ENCODE measurements around the gene SLC6A7. TPM values are rescaled to one million over a fixed set of nuclear protein-coding genes. Genes with fewer than 3 reads are reported as not detected.

The SLC6A7 gene
- total RNA-seq, 1 donor from 2014 or later = not detected

- H3K9me3 ChIP-seq = no peaks in the 10 kb centered on the region
- no peak overlapping the region for H3K4me3 ChIP-seq
- intact Hi-C loops (cut with DNase I) = no loop called here
- H3K27ac ChIP-seq = peak overlapping the region; percentile 68
- no peak for TF ChIP-seq CTCF (IDR thresholded peaks at IDR 0.05)
- H3K4me1 ChIP-seq = no peaks in the 10 kb centered on the region
- no peaks in the 10 kb centered on the region for H3K36me3 ChIP-seq
- H3K27me3 ChIP-seq = peaks cover 6% of the 10 kb centered on the region
- DNase-seq = no peak
- no peak for ATAC-seq
Observed at GRCh38 chr5:150157168-150157567, 32.7 kb upstream of the SLC6A7 start.

DNA sequence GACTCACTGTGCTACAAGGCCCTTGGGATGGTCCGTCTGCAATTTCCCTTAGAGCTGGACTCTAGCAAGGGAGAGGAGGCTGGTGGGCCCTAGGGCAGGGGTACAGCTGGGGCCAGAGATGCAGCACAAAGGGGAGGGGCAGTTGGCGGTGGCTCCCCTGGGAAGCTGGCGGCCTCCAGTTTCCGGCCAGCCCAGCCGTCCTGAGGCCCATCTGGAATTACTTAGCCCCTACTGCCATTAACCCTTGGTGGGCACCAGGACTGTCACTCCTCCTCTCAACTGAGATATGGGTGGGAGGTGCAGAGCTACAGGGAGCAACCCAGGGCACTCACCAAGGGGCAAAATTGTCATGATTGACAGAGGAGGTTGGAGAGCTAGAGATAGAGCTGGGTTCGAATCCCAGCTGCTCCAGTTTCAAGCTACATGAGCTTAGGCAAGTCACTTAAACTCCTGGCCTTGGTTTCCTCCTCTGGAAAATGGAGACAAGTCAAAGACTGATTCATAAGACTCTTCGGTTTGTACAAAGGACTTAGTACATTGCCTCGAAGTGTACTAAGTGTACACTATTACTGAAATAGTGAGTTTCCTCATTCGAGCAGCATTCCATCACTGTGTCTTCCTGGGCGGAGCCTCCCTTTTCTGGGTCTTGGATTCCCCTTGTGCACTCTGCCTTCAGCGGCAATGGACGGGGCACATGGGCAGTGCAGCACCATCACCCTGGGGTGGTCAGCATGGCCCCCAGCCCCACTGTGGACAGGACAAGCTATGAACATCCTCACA, 31.5 kb upstream of the SLC6A7 start:
- no peak for TF ChIP-seq CTCF (IDR thresholded peaks at IDR 0.05)
- no peaks in the 10 kb centered on the region for H3K9me3 ChIP-seq
- DNase-seq (no peak), ATAC-seq (no peak)
- peak overlapping the region; percentile 68 for H3K27ac ChIP-seq
- H3K36me3 ChIP-seq = no peaks in the 10 kb centered on the region
- H3K4me1 ChIP-seq = no peaks in the 10 kb centered on the region
- H3K27me3 ChIP-seq = peaks cover 6% of the 10 kb centered on the region
- no peak overlapping the region for H3K4me3 ChIP-seq
- intact Hi-C loops (cut with DNase I) = no loop called here

DNA sequence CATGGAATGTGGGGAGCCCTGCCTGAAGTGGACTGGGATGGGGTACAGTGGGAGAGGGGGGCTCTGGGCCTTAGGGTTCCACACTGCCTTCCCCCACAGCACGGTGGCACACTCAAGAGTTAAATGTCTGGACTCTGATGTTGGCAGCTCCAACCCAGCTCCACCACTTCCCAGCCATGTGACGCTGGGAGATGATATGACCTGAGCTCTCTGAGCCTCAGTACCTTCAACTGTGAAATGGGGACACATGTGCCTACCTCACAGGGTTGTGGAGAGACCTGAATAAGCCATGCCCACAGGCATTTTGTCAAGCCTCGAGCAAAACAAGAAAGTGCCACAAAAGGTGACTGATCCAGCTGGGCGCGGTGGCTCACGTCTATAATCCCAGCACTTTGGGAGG, 30.8 kb upstream of the SLC6A7 start:
- H3K9me3 ChIP-seq = no peaks in the 10 kb centered on the region
- H3K4me3 ChIP-seq = no peak overlapping the region
- H3K4me1 ChIP-seq = no peaks in the 10 kb centered on the region
- TF ChIP-seq CTCF (IDR thresholded peaks at IDR 0.05) = no peak
- H3K27me3 ChIP-seq = peaks cover 1% of the 10 kb centered on the region
- ATAC-seq = no peak
- H3K36me3 ChIP-seq = no peaks in the 10 kb centered on the region
- no peak for DNase-seq
- H3K27ac ChIP-seq = peak overlapping the region; percentile 68
- intact Hi-C loops (cut with DNase I) = no loop called here

DNA sequence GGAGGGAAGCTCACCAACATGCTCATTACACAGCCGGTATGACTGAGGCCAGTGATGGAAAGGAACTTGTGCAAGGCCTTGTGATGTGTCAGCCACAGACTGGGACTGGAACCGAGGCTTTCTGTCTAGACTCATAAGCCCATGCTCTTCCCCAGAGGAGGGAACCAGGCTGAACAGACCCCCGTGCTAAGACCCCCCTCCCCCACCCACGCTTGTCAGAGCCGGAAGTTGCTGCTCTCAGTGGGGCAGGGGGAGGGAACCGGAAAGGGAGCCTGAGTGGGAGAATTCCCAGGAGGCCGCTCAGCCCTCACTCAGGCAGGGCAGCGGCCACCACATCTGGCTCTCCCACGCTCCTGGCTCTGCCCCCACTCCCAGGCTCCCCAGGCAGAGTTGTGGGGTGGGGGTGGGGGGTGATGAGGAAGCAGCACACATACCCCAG, 30.1 kb upstream of the SLC6A7 start:
- Histone ChIP-seq H3K9me3 (no peaks in the 10 kb centered on the region), H3K27me3 (no peaks in the 10 kb centered on the region), H3K4me1 (peaks cover 2% of the 10 kb centered on the region), H3K4me3 (no peak overlapping the region), H3K27ac (peak overlapping the region; percentile 63), H3K36me3 (no peaks in the 10 kb centered on the region)
- TF ChIP-seq CTCF (IDR thresholded peaks at IDR 0.05) = no peak
- intact Hi-C loops (cut with DNase I) = no loop called here
- no peak for DNase-seq
- no peak for ATAC-seq

DNA sequence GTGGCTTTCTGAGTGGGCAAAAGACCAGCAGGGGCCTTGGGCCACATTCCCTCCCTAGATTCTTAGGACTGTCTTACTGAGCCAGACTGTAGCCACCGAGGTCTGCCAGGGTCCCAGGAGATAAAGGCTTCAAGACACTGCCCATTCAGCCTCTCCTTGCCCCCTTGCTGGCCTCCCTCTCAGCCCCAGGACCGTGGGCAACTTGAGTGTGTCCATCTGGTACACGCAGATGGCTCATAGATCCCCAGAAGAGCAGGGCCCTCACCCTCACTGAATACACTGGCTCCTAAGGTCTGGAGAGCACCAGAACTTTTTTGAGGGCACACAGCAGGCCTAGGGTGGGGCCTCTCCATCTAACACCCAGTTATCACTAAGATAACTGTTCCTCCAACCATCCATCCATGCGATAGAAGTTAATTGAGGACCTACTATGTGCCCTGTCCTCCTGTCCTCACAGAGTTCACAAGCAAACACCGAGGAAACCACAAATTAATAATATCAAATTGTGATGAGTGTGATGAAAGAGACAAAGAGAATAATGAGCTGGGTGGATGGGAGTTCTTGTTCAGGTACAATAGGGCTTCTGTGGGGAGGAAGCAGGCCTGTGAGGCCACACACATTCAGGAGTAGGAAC, 29.3 kb upstream of the SLC6A7 start:
- peak overlapping the region; percentile 63 for H3K27ac ChIP-seq
- H3K36me3 ChIP-seq = no peaks in the 10 kb centered on the region
- ATAC-seq = no peak
- no peak for DNase-seq
- H3K27me3 ChIP-seq = no peaks in the 10 kb centered on the region
- TF ChIP-seq CTCF (IDR thresholded peaks at IDR 0.05) = no peak
- H3K9me3 ChIP-seq = no peaks in the 10 kb centered on the region
- intact Hi-C loops (cut with DNase I) = no loop called here
- H3K4me1 ChIP-seq = peaks cover 2% of the 10 kb centered on the region
- H3K4me3 ChIP-seq = no peak overlapping the region

Data from upper lobe of right lung (tissue), 1 donor.